HepG2 (cell line): ENCODE results near the gene FBRSL1. TPM values are rescaled to one million over a fixed set of nuclear protein-coding genes. Genes with fewer than 3 reads are reported as not detected.

Experiments used
- ATF1 ChIP-seq: IDR thresholded peaks from 2 replicates; pipeline ENCODE4 v1.6.1; 2016; ENCODE audit warnings: mild to moderate bottlenecking, control low read depth
- CHCHD3 ChIP-seq: sonication (generic); formaldehyde crosslinking; IDR thresholded peaks from 2 replicates; pipeline ENCODE4 v1.8.0; 2022; ENCODE audit warnings: mild to moderate bottlenecking, missing genetic modification reagents, moderate library complexity
- DBP ChIP-seq: sonication (generic); formaldehyde crosslinking; IDR thresholded peaks from 2 replicates; pipeline ENCODE4 v1.4.0; 2020; ENCODE audit warnings: missing genetic modification reagents; ENCODE audit errors: not compliant biosample characterization
- EZH2 ChIP-seq: conservative IDR thresholded peaks from 2 replicates; pipeline ENCODE4 v1.6.1; 2012; ENCODE audit warnings: mild to moderate bottlenecking, low read depth, low read length, moderate library complexity
- FOXO4 ChIP-seq: sonication (generic); formaldehyde crosslinking; conservative IDR thresholded peaks from 2 replicates; pipeline ENCODE4 v1.8.1; 2023; ENCODE audit warnings: missing genetic modification reagents
- HNRNPL ChIP-seq: fragments of 200-400 bp; formaldehyde crosslinking; IDR thresholded peaks from 2 replicates; pipeline ENCODE4 v1.6.1; 2017; ENCODE audit warnings: mild to moderate bottlenecking, low read depth, low read length
- IRX3 ChIP-seq: sonication (generic); formaldehyde crosslinking; IDR thresholded peaks from 2 replicates; pipeline ENCODE4 v1.8.1; 2023; ENCODE audit warnings: mild to moderate bottlenecking, low read depth, missing genetic modification reagents, borderline replicate concordance
- MAF1 ChIP-seq: sonication (generic); formaldehyde crosslinking; IDR thresholded peaks from 2 replicates; pipeline ENCODE4 v1.5.0; 2020; ENCODE audit warnings: missing genetic modification reagents, borderline replicate concordance
- RNF2 ChIP-seq: fragments of 450-650 bp; conservative IDR thresholded peaks from 2 replicates; pipeline ENCODE4 v1.6.1; 2016; ENCODE audit warnings: low read depth
- ZFAT ChIP-seq: sonication (generic); formaldehyde crosslinking; conservative IDR thresholded peaks from 2 replicates; pipeline ENCODE4 v1.8.1; 2023; ENCODE audit warnings: missing genetic modification reagents, inconsistent platforms
- ZNF205 ChIP-seq: IDR thresholded peaks from 2 replicates; pipeline ENCODE4 v1.6.1; 2018; ENCODE audit warnings: missing biosample characterization, missing genetic modification reagents
- ZNF264 ChIP-seq: sonication (generic); formaldehyde crosslinking; IDR thresholded peaks from 2 replicates; pipeline ENCODE4 v1.4.0; 2020; ENCODE audit warnings: missing genetic modification reagents
- ZNF333 ChIP-seq: sonication (generic); formaldehyde crosslinking; IDR thresholded peaks from 2 replicates; pipeline ENCODE4 v1.4.0; 2020; ENCODE audit warnings: mild to moderate bottlenecking, missing genetic modification reagents, borderline replicate concordance
- ZNF430 ChIP-seq: sonication (generic); formaldehyde crosslinking; IDR thresholded peaks from 2 replicates; pipeline ENCODE4 v1.9.0; 2021; ENCODE audit warnings: mild to moderate bottlenecking, missing genetic modification reagents
- ZNF646 ChIP-seq: sonication (generic); formaldehyde crosslinking; IDR thresholded peaks from 2 replicates; pipeline ENCODE4 v1.9.0; 2021; ENCODE audit warnings: mild to moderate bottlenecking, missing genetic modification reagents
- ZNF883 ChIP-seq: sonication (generic); formaldehyde crosslinking; IDR thresholded peaks from 2 replicates; pipeline ENCODE4 v1.5.1; 2020; ENCODE audit warnings: mild to moderate bottlenecking, missing genetic modification reagents; ENCODE audit errors: not compliant biosample characterization
- polyA plus RNA-seq, 8 experiments: library from polyadenylated mRNA; depleted of rRNA in 3 of 8; stranded (reverse) in 7 of 8; unstranded in 1 of 8; fragments of >200 nt; fragmentation: Illumina TruSeq in 4 of 8; extraction: Trizol in 4 of 8; gene quantifications; 2 replicates each; pipeline versions ENCODE4 v1.2.1 to v1.2.3, GENCODE V29; 2011 to 2016; ENCODE audit warnings: low read depth in 4 of 8, missing spikeins in 1 of 8, mixed read lengths in 1 of 8; ENCODE audit not compliant: insufficient read depth in 1 of 8
- total RNA-seq, 5 experiments: library from RNA; depleted of rRNA; stranded (reverse); fragments of >200 nt; fragmentation: Illumina TruSeq; extraction: Trizol; gene quantifications; 2 replicates each; pipeline ENCODE4 v1.2.3, GENCODE V29; 2016; ENCODE audit warnings: low read depth in 1 of 5
- TF ChIP-seq, protein P1 (sequence below): IDR thresholded peaks from 2 replicates; pipeline ENCODE4 v1.6.1; 2016; ENCODE audit warnings: mild to moderate bottlenecking
- TF ChIP-seq, protein P2 (sequence below): sonication (generic); formaldehyde crosslinking; IDR thresholded peaks from 2 replicates; pipeline ENCODE4 v1.4.0; 2020; ENCODE audit warnings: missing genetic modification reagents

The FBRSL1 gene
- total and polyA plus RNA-seq, 2 of the 13 experiments (the other 11 are each of a cell fraction or from before 2014, with no cell fraction given): 3.6 to 7.9 TPM

GRCh38 chr12:132489078-132489601 is 811 bp upstream of the FBRSL1 start (continued):
- TF ChIP-seq EZH2: 0 out of 2 replicates have a peak, but pooled peaks have one; percentile 55
- peak; percentile 8; the same call in 1 of the 2 replicates for TF ChIP-seq ZNF333 (CRISPR knock-in tag)
- no peak for TF ChIP-seq FOXO4
- no peak for TF ChIP-seq IRX3
- 0 out of 2 replicates have a peak, but pooled peaks have one; percentile 40 for TF ChIP-seq RNF2
- no peak for TF ChIP-seq ATF1 (CRISPR knock-in tag)
- no peak for TF ChIP-seq ZNF646 (CRISPR knock-in tag)
- no peak for TF ChIP-seq ZNF883 (CRISPR knock-in tag)
- TF ChIP-seq, protein P1, sequence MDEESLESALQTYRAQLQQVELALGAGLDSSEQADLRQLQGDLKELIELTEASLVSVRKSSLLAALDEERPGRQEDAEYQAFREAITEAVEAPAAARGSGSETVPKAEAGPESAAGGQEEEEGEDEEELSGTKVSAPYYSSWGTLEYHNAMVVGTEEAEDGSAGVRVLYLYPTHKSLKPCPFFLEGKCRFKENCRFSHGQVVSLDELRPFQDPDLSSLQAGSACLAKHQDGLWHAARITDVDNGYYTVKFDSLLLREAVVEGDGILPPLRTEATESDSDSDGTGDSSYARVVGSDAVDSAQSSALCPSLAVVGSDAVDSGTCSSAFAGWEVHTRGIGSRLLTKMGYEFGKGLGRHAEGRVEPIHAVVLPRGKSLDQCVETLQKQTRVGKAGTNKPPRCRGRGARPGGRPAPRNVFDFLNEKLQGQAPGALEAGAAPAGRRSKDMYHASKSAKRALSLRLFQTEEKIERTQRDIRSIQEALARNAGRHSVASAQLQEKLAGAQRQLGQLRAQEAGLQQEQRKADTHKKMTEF (CRISPR knock-in tag): peak; percentile 23; the same call in 1 of the 2 replicates
- no peak for TF ChIP-seq ZNF264 (CRISPR knock-in tag)
- TF ChIP-seq, protein P2, sequence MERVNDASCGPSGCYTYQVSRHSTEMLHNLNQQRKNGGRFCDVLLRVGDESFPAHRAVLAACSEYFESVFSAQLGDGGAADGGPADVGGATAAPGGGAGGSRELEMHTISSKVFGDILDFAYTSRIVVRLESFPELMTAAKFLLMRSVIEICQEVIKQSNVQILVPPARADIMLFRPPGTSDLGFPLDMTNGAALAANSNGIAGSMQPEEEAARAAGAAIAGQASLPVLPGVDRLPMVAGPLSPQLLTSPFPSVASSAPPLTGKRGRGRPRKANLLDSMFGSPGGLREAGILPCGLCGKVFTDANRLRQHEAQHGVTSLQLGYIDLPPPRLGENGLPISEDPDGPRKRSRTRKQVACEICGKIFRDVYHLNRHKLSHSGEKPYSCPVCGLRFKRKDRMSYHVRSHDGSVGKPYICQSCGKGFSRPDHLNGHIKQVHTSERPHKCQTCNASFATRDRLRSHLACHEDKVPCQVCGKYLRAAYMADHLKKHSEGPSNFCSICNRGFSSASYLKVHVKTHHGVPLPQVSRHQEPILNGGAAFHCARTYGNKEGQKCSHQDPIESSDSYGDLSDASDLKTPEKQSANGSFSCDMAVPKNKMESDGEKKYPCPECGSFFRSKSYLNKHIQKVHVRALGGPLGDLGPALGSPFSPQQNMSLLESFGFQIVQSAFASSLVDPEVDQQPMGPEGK (CRISPR knock-in tag): 0 out of 2 replicates have a peak, but pooled peaks have one; percentile 20
- TF ChIP-seq ZNF205 (CRISPR knock-in tag): no peak
- TF ChIP-seq CHCHD3 (CRISPR knock-in tag): no peak
- no peak for TF ChIP-seq MAF1 (CRISPR knock-in tag)
- 0 out of 2 replicates have a peak, but pooled peaks have one; percentile 7 for TF ChIP-seq HNRNPL
- no peak for TF ChIP-seq DBP
- TF ChIP-seq ZNF430 (CRISPR knock-in tag): no peak
- TF ChIP-seq ZFAT (CRISPR knock-in tag): no peak
